Endothelial cell of umbilical vein (primary cell): Measurements from ENCODE around the gene MEN1. TPM values are rescaled to one million over a fixed set of nuclear protein-coding genes. Genes with fewer than 3 reads are reported as not detected.

Source experiments
- BruUV-seq: library from RNA; stranded (reverse); fragments of 400-500 nt; replicated peaks from 2 replicates; lab custom pipeline; 2021; lab: Mats Ljungman, UMichigan
- CTCF ChIA-PET: fragments of 300-600, 350-600 bp; sonication (Branson Sonifier 250); formaldehyde crosslinking; loops from one replicate; lab custom pipeline; 2021; ENCODE audit warnings: antibody characterized with exemption, inconsistent platforms; lab: Charles Lee
- POLR2A ChIA-PET: fragments of 300-600, 350-600 bp; sonication (Branson Sonifier 250); formaldehyde crosslinking; loops from one replicate; lab custom pipeline; 2021; ENCODE audit warnings: antibody characterized with exemption, inconsistent platforms; lab: Charles Lee
- DNase-seq: peaks from one replicate; pipeline ENCODE4 v3.0.0-alpha.2; 2011; ENCODE audit warnings: low read depth, low spot score
- FAIRE-seq: peaks from 2 replicates; lab custom pipeline; 2011; peaks lifted over from hg19 to GRCh38; lab: Jason Lieb, UNC
- H2AFZ ChIP-seq: 2 replicates; pipeline ENCODE4 v1.6.0; 2012; ENCODE audit warnings: low read depth, low read length, control low read depth, inconsistent platforms
- H3K27ac ChIP-seq: 2 replicates; pipeline ENCODE4 v1.5.1; 2011; ENCODE audit warnings: low read depth, mild to moderate bottlenecking, control low read depth, low read length, moderate library complexity; ENCODE audit not compliant: insufficient read depth
- H3K27me3 ChIP-seq, 2 experiments: 2 replicates each; pipeline versions ENCODE4 v1.6.0 to v1.6.1; 2011; ENCODE audit warnings: low read length in 2 of 2, mixed read lengths in 1 of 2; ENCODE audit not compliant: control insufficient read depth in 2 of 2, insufficient read depth in 2 of 2
- H3K36me3 ChIP-seq, 2 experiments: 2 replicates in 1 of 2; 3 replicates in 1 of 2; pipeline ENCODE4 v1.5.1; 2011; ENCODE audit warnings: low read length in 2 of 2, mild to moderate bottlenecking in 1 of 2, moderate library complexity in 1 of 2; ENCODE audit not compliant: control insufficient read depth in 2 of 2, insufficient read depth in 2 of 2; ENCODE audit errors: extremely low read depth in 1 of 2
- H3K4me1 ChIP-seq: 3 replicates; pipeline ENCODE4 v1.5.1; 2011; ENCODE audit warnings: mild to moderate bottlenecking, low read length; ENCODE audit not compliant: control insufficient read depth, insufficient read depth; ENCODE audit errors: extremely low read depth
- H3K4me2 ChIP-seq: 2 replicates; pipeline ENCODE4 v1.6.1; 2011; ENCODE audit warnings: low read length, control low read depth, mixed read lengths; ENCODE audit not compliant: insufficient read depth
- H3K4me3 ChIP-seq, 3 experiments: fragments of 200-600 bp in 1 of 3; sonication (generic), shearing (Covaris generic) in 1 of 3; replicated peaks in 1 of 3; 2 replicates each; pipeline ENCODE4 v1.5.1; 2011 to 2016; ENCODE audit warnings: control low read depth in 3 of 3, low read length in 3 of 3, mild to moderate bottlenecking in 2 of 3, inconsistent platforms in 1 of 3, low read depth in 1 of 3, moderate library complexity in 1 of 3; ENCODE audit not compliant: insufficient read depth in 1 of 3
- H3K79me2 ChIP-seq: 2 replicates; pipeline ENCODE4 v1.6.0; 2012; ENCODE audit warnings: low read length, inconsistent platforms; ENCODE audit not compliant: control insufficient read depth, insufficient read depth
- H3K9ac ChIP-seq: replicated peaks from 2 replicates; pipeline ENCODE3; 2011; ENCODE audit warnings: low read length, control low read depth; ENCODE audit not compliant: insufficient read depth; ENCODE audit errors: extremely low read depth
- H3K9me1 ChIP-seq: replicated peaks from 3 replicates; pipeline ENCODE4 v1.6.0; 2011; ENCODE audit warnings: mild to moderate bottlenecking, low read length; ENCODE audit not compliant: control insufficient read depth, insufficient read depth; ENCODE audit errors: extremely low read depth
- H3K9me3 ChIP-seq: replicated peaks from 2 replicates; pipeline ENCODE4 v1.5.1; 2012; ENCODE audit warnings: low read length, inconsistent platforms; ENCODE audit not compliant: control insufficient read depth, insufficient read depth
- H4K20me1 ChIP-seq: replicated peaks from 2 replicates; pipeline ENCODE3; 2011; ENCODE audit warnings: mild to moderate bottlenecking, low read length; ENCODE audit not compliant: control insufficient read depth, insufficient read depth; ENCODE audit errors: extremely low read depth
- EZH2 ChIP-seq: IDR thresholded peaks from 2 replicates; pipeline ENCODE4 v1.6.1; 2012; ENCODE audit warnings: borderline replicate concordance, low read depth, mild to moderate bottlenecking, moderate library complexity, low read length, inconsistent platforms; ENCODE audit not compliant: severe bottlenecking
- FOS ChIP-seq: IDR thresholded peaks from 2 replicates; pipeline ENCODE4 v1.6.1; 2011; ENCODE audit warnings: mild to moderate bottlenecking, low read length, moderate library complexity, borderline replicate concordance; ENCODE audit not compliant: insufficient read depth
- GATA2 ChIP-seq: IDR thresholded peaks from 2 replicates; pipeline ENCODE4 v1.7.0; 2011; ENCODE audit warnings: low read depth, mild to moderate bottlenecking, moderate library complexity, mixed read lengths, low read length; ENCODE audit not compliant: insufficient read length, insufficient read depth
- JUN ChIP-seq: IDR thresholded peaks from 2 replicates; pipeline ENCODE4 v1.6.1; 2011; ENCODE audit warnings: borderline replicate concordance, low read depth; ENCODE audit not compliant: insufficient read length, insufficient read depth
- MYC ChIP-seq: IDR thresholded peaks from one replicate; pipeline ENCODE4 v1.6.1; 2011; ENCODE audit warnings: mild to moderate bottlenecking, low read depth, low read length
- POLR2A ChIP-seq: IDR thresholded peaks from 2 replicates; pipeline ENCODE4 v1.6.1; 2012; ENCODE audit warnings: low read depth, mild to moderate bottlenecking, control low read depth, low read length
- POLR2AphosphoS5 ChIP-seq: IDR thresholded peaks from 2 replicates; pipeline ENCODE4 v1.6.1; 2012; ENCODE audit warnings: low read depth, mild to moderate bottlenecking, control low read depth, low read length, moderate library complexity; ENCODE audit not compliant: insufficient read depth
- dilution Hi-C: fragments of 300-500 bp; cut with MboI; formaldehyde crosslinking; loops from one replicate; pipeline ENCODE4 v1.15.0; 2019; ENCODE audit warnings: low sequenced_read_pairs; ENCODE audit not compliant: extremely low pct_ligation_motif_present
- intact Hi-C: fragments of 100-400 bp; cut with micrococcal nuclease; formaldehyde crosslinking; loops from one replicate; pipeline ENCODE4 v1.10.0; 2022
- polyA plus RNA-seq, 4 experiments: library from polyadenylated mRNA; depleted of rRNA in 3 of 4; stranded (reverse) in 3 of 4; unstranded in 1 of 4; fragments of >200 nt; gene quantifications; 2 replicates each; pipeline versions ENCODE4 v1.2.1 to v1.2.3, GENCODE V29; 2011 to 2012; ENCODE audit warnings: missing spikeins in 1 of 4
- total RNA-seq: library from RNA; stranded (reverse); gene quantifications from 2 replicates; pipeline ENCODE4 v1.2.3, GENCODE V29; 2021
- TF ChIP-seq, protein P1 (sequence below): IDR thresholded peaks from 2 replicates; pipeline ENCODE4 v1.6.1; 2011; ENCODE audit not compliant: insufficient read depth, insufficient read length
- TF ChIP-seq, protein P2 (sequence below), 2 donors: IDR thresholded peaks; 1 replicate in 1 of 2; 2 replicates in 1 of 2; pipeline ENCODE4 v1.5.1; 2011; ENCODE audit warnings: low read length in 2 of 2, mild to moderate bottlenecking in 2 of 2, moderate library complexity in 2 of 2, control low read depth in 1 of 2, inconsistent platforms in 1 of 2, low read depth in 1 of 2; ENCODE audit not compliant: insufficient read depth in 1 of 2; ENCODE audit errors: extremely low read depth in 1 of 2

MEN1 gene
- total and polyA plus RNA-seq, 2 donors (not counting 3 experiments of a cell fraction or from before 2014, with no cell fraction given) = 41.1 to 43.1 TPM

- H4K20me1 ChIP-seq = no peaks in the 10 kb centered on the region
- H3K4me1 ChIP-seq = peaks cover 14% of the 10 kb centered on the region
- H3K4me3 ChIP-seq = no peak overlapping the region
- H3K36me3 ChIP-seq = peaks cover 5 to 17% of the 10 kb centered on the region in 2 experiments
- no TSS peak for BruUV-seq
- intact Hi-C loops = no loop called here
- no peak overlapping the region for H2AFZ ChIP-seq
- dilution Hi-C loops = no loop called here
- H3K79me2 ChIP-seq = no peaks in the 10 kb centered on the region
- ChIA-PET CTCF (no interaction called here), POLR2A (no interaction called here)
- TF ChIP-seq JUN = no peak
- no peak for TF ChIP-seq GATA2
- TF ChIP-seq POLR2A = no peak
- no peak for TF ChIP-seq FOS
- TF ChIP-seq, protein P1, sequence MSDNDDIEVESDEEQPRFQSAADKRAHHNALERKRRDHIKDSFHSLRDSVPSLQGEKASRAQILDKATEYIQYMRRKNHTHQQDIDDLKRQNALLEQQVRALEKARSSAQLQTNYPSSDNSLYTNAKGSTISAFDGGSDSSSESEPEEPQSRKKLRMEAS = no peak
- TF ChIP-seq EZH2 = no peak
- TF ChIP-seq POLR2AphosphoS5 = no peak
- TF ChIP-seq, protein P2, sequence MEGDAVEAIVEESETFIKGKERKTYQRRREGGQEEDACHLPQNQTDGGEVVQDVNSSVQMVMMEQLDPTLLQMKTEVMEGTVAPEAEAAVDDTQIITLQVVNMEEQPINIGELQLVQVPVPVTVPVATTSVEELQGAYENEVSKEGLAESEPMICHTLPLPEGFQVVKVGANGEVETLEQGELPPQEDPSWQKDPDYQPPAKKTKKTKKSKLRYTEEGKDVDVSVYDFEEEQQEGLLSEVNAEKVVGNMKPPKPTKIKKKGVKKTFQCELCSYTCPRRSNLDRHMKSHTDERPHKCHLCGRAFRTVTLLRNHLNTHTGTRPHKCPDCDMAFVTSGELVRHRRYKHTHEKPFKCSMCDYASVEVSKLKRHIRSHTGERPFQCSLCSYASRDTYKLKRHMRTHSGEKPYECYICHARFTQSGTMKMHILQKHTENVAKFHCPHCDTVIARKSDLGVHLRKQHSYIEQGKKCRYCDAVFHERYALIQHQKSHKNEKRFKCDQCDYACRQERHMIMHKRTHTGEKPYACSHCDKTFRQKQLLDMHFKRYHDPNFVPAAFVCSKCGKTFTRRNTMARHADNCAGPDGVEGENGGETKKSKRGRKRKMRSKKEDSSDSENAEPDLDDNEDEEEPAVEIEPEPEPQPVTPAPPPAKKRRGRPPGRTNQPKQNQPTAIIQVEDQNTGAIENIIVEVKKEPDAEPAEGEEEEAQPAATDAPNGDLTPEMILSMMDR (IDR thresholded peaks at IDR 0.05; ENCODE audit: extremely low read depth in 1 of 2, insufficient read depth in 1 of 2, low read depth in 1 of 2, low read length in 2 of 2) = no peak
- TF ChIP-seq MYC = no peak
- no peak overlapping the region for H3K4me2 ChIP-seq
- H3K9me3 ChIP-seq = no peaks in the 10 kb centered on the region
- no peak overlapping the region for H3K9ac ChIP-seq
- DNase-seq (no peak), FAIRE-seq (no peak)
- no peak overlapping the region for H3K27ac ChIP-seq
- no peaks in the 10 kb centered on the region for H3K9me1 ChIP-seq
- H3K27me3 ChIP-seq = no peaks in the 10 kb centered on the region
Observed at GRCh38 chr11:64796047-64796756, 14.1 kb downstream of the MEN1 start.
